Activated T-cell treated with anti-CD3 and anti-CD28 coated beads for 48 hours (primary cell): ENCODE results near the gene ZDHHC9.

ENCODE experiments used
- DNase-seq: peaks from one replicate; pipeline ENCODE4 v3.0.0-alpha.2; 2020; ENCODE audit warnings: low read depth

ZDHHC9 gene

DNA sequence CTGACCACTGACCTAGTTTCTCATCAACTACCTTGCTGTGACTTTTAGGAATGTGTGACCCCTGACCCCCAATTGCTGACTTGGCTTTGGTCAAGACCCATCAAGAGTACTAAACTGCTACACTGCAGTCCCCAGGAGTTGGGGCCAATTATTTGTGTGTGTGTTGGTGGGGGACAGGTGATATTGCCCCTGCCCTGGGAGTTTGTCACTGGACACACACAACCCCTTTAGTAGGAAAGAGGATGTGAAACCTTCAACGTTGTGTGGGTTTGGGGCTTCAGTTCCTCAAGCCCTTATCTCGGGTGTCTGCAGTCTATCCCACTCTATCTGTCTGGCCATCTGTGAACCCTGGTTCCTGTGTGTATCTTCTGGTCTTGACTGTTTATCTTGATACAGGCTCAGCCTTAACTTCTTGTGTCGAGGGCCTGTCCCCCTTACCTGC is 57.5 kb downstream of the ZDHHC9 start:
- no peak for DNase-seq

DNA sequence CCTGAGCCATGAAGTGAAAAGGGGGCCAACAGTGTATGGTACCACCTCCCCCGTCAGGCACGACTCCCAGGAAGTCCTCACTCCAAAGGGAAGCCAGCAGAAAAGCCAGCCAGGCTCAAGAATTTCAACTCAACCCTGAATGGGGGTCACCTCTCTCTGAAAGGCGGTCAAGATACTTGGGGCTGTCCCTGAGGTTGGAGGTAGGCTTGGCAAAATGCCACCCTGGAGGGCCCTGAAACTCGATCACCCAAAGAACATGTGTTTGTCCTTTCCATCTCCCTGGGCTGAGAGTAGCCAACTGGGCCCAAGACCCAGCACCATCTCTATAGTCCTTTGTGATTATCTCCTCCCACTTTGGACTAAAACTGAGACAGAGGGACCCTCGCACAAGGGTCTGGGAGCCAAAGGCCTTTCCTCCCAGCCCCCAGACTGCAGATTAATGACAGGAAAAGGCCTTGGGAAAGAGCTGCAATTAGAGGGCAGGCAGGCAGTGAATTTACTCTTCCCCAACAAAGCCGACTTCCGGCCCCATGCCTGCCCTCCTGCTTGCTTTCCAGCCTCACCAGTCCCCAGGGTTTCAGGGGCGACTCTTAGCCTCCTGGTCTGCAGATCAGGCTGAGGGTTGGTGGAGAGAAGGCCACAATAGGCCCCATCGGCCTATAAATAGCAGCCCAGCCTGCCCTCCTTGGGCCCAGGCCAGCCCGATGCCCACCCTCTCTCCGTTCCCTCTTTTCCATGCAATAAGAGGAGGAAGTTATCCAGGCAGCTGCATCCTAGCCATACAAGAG is 58.3 kb downstream of the ZDHHC9 start:
- DNase-seq = no peak

DNA sequence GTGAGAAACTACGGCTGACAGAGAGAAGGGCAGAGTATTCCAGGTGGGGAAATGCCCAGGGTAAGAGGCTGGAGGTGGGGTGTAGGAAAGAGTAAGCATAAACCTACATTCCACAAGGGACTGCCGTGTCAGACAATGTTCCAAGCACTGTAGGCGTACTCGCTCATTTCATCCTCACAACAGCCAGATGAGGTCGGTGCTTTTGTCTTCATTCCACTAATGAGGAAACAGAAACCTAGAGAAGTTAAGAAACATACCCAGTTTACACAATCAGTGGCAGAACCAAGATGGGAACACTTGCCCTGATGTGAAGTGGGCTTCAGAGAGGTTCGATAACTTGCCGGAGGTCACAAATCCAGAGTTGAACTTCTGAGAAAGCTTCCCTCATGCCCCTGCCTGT is 59.3 kb downstream of the ZDHHC9 start:
- no peak for DNase-seq

DNA sequence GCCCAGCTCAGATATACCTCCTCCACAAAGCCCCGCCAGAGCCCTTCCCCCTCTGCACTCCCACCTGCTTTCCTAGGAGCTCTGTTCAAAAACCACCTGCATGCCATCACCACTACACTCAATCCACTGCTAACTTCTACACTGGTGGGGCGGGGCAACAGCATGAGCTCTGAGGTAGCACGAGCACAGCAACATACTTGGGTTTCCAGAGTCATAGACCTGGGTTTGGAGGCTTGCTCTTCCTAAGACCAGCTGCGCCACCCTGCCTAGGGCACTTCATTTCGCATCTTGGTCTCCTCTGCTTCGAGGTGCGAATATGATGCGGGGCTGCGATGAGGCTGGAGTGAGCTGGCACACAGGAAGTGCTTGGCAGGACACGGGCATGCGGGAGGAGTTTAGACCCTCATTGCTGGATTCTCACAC is 60.4 kb downstream of the ZDHHC9 start:
- DNase-seq = no peak

DNA sequence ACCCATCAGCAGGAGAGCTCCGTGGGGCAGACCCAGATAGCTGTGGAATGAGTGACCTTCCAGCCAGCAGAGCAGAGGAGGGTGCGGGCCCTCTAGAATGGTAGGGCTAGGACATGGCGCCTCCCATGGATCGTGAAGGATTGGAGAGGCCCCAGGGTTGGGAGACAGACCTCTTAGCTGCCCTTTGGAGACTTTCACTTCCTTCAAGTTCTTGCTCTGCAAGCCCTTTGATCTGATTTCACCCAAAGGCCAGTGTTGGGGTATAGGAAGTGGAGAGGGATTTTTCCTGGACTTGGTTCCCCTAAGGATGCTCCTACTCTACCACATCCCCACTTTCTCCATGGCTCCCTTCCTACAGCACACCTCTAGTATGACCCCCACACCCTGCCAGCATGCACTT is 61.0 kb downstream of the ZDHHC9 start:
- no peak for DNase-seq

DNA sequence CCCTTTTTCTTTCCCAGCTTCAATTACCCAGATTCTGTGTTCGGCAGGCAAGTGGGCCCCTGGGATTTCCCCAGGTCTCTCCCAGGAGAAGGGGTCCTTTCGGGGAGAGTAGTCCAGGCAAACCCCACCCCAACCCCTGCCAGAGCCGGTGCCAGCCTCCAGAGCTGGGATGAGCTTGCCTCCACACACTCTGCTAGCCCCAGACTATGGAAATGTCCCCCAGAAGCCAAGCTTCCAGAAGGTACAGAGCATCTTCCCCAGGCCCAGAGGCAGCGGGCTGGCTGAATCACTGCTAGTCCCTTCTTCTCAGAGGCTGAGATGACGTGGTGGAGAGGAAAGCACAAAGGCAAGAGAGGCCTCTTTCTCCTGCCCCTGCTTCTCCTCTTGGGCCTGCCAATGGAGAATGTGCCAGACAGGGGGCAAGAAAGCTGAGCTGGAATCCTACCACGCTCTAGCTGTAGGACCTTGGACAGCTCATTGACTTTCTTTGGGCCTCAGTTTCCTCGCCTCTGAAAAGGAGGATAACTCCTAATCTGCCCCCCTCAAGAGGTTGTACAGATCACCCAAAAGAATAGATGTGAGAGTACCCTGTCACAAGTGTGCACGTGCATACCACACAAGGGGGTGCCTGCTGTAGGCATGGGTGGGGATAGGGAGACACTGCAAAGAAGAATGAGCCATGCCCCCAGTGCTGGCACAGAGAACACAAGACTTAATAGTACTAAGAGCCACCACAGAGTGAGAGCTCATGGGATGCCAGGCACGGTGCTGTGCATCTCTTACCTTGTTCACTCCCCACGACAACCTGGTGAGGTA is 61.8 kb downstream of the ZDHHC9 start:
- no peak for DNase-seq

DNA sequence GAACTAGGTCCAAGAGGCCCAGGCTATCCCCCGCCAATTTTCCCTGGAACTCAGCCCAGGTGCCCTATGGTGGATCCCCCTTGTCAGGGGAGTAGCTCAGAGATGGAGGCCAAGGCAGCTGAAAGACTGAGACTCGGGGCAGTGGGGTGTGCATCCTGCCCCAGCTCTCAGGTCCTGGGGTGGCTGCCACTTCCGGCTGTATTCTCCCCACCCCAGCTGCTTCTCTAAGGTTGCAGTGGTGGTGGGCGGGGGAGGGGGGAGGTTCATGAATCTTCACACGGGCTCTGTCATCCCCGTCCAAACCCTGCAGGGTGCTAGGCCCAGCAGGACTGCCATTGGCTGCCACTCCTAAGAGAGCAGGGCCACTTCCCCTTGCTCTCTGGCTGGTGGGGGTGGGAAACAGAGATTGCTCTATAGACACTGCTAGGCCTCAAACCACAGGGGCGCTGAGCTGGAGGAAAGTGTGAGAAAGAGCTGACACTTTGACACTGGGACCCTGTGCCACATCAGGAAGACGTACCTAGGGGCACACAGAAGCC is 62.5 kb downstream of the ZDHHC9 start:
- DNase-seq = peak; percentile 65

DNA sequence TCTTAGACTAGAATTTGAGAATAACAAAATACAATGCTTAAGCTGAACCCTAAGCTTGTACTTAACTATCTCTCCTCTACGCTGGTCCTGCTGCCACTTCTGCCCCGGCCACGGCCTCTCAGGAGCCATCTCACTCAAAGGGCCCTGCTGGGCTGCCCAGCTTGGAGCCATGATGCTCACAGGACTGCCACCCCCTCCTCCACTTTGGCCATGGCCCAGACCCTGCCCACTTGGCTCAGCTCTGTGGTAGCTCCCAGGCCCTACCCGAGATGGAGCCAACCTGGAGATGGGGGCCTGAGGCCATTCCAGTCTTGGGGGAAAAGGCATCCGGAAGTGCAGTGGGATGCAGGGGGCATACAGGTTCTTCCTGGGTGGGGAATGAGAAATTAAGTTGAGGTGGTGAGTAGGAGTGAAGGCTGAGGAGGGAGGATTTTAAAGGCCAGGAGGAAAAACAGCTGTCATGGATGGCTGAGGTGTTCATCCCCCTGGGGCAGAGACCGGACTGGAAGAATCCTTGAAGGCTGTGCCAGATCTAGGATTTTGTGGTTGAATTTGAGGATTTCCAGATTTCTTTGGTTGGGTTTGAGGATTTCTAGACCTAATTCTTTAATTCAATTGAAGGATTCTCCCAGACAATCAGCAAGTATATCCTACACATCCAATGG is 63.1 kb downstream of the ZDHHC9 start:
- no peak for DNase-seq

DNA sequence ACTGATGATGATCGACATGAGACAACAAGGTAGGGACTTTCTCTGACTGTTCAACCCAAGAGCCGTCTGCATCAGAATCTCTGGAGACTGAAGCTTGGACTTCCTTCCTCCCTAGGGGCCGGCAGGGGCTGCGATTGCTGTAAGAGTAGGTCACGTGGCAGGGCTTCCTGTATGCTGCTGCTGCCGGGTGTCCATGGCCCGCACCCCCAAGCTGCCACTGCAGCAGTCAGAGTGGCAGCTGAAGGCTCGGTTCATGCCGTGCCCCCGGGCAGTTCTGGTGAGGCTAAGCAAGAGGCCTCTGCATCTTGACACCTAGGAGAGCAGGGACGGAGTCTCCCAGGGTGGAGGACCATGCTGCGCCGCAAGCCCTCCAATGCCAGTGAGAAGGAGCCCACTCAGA is 63.9 kb downstream of the ZDHHC9 start, which contains the start of gene SASH3:
TSS of gene SASH3 (plus strand) at position 203 of the 400 bp plus-strand sequence. CDS start at position 352, 149 bp downstream.
- DNase-seq = peak; percentile 55

DNA sequence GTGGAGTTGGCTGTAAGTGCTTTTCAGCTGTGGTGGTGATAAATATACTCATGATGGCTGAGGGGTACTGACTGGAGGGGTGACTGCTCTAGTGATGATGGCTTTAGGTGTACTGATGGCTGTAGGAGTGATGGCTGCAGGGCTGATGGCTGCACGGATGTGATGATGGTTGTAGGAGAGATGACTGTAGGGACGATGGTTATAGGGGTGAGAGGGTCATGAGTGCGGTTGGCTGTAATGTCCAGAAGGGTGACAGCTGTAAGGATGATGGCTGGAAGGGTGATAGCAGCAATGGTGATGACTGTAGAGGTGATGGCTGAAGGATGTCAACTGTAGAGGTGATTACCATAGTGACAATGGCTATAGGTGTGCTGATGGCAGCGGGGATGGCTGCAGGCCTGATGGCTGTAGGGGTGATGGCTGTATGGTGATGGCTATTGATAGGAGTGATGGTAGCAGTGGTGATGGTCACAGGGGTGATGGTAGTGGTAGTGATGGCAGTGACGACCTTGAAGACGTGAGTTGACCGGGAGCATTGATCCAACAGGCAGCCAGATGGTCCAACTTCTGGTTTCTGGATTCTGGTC is 64.5 kb downstream of the ZDHHC9 start:
- no peak for DNase-seq

DNA sequence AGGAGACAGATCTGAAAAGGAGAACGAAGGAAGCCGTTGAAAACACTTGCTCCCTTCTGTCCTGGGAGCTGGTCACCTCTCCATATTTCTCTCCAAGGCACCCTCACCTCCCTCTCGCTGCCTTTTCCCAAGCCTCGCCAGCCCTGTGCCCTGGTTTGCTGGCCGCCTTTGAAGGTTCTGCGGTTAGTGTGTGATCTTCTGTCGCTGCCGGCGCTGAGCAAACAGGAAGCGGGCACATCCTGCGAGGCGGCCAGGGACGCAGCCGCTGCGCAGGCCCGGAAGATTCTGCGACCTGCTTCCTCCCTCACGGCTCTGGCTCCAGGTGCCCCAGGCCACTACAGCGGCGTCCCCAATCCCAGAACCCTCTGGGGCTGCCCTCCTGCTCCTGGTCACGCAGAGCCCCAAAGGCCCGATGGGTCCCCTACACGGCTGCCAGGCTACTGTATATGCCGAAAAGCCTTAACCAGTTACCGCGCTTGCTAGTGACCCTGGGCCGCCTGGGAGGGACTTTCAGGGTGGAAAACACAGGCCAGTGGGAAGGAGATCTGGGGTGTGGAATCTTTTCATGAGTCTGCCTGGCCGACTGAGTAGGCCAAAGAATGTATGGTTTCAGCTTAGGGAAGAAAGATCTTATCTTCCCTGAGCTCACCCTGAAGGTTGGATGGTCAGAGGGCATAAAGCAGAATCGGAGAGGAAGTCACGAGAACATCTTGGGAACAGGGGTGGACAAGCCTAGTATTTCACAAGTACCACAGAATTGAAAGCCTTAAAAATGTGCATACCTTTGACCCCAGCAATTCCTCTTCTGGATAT is 66.3 kb downstream of the ZDHHC9 start:
- peak; percentile 64 for DNase-seq

DNA sequence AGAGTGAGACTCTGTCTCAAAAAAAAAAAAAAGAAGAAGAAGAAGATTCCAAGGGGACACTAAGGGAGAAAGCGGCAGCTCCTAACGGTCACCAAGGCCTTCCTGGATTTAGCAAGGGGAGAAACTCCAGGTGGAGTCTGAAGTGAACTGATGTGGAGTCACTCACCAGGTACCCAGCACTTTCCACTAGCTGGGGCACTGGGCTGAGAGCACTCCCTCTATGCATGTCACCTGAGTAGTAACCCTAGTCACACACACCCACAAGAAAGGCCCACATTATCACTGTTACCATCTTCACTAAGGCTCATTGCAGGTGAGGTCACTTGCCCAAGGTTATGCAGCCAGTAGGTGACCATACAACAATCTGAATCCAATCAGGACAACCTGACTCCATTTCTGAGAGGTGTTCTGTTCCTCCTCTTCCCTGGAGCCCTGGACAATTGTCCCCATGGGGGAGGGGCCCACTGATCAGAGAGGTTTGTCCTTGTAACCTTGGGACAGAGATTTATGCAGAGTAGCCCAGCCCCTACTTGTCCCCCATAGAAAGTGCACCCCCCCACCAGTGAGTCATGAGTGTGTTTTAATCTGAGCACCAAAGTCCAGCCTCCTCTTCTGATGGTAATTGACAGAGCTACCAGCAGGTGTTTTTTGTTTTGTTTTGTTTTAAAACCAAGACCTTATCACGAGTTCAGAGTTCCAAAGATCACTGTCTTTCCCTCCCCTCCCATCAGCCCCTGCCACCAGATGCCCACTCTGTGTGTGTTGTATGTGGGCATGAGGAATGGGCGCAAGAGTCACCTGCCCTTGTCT is 69.8 kb downstream of the ZDHHC9 start:
- DNase-seq = no peak

DNA sequence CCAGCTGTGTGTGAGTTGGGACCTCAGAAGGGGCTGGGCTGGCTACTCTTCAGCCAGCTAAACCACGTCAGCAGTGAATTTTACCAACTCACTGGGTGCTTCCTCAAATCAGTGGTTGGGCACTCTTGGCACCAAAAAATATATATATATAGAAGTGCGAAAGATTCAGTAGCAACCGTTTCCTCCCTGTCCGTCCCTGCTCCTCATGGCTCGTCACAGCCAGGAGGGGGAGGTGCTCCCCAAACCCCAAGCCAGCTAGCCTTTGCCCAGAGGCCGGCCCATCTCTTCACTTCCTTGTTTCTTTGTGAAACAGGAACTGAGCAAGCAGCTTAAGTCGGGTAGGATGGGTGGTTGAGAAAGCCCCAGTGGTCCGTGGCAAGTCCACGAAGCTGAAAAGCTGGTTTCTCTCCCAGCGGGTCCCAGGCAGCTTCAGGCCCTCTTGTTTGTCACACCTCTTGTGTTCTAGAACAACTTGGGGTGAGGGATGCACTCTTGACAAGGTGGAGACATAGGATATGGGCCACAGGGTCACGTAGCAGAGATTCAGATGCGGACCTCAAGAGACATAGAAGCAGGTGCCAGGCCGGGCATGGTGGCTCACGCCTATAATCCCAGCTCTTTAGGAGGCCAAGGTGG is 70.8 kb downstream of the ZDHHC9 start:
- DNase-seq = no peak

DNA sequence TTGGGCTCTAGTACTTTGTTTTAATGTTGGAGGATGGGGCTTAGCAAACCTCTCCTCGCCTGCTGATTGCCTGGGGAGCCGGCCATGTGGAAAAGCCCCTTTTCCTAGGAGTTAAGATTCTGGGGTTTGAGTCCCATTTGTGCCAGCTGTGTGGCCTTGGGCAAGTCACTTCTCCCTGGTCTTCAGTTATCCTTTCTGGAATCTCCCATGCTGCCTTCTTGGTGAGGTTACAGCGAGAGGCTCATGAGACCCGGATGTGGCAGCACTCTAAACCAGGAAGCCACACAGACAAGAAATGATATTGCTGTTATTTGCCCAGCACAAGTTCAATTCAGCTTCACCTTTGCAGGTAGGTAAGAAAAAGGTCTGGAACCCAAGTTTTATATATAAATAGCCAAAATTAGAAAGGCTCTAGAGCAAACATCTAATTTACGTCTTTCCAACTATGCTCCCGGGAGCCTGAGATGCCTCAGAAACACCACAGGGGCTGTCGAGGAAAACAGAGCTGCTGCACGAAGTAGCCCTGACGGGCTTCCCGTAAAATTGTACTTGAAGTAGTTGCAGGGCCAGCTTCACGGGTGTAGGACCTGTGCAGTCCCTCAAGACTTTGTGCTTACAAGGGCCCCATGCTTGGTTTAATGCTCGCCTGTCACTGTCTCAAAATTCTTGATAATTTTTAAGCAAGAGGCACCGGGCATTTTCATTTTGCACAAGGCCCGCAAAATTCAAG is 72.3 kb downstream of the ZDHHC9 start:
- no peak for DNase-seq

DNA sequence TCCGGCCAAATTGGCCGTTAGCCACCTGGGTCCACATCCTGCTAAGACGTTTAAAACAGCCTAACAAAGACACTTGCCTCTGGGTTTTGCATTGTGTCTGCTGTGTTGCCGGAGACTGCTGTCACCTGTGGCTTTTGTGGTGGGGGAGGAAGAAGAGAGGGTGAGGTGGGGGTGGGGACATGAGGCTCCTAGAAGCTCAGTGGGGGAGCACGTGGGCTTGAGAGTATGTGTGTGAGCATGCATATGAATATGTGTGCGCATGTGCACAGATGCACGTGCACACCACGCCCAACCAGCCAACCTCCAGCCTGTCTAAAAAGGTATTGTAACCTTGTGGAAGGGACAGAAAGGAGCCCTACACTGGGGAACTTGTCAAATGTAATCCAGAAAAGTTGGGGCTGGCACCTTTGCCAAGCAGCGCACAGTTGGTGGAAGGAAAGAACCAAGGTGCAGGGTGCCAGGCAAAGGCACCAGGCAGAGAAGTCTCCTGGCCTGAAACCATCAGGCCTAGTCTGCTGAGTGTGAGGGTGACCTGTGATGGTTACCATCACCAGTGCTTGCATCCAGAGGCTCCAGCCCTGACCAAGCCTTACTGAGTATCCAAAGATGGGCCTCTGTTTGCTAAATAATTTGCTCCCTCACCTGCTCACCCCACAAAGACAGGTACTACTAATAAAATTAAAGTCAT is 74.1 kb downstream of the ZDHHC9 start:
- peak; percentile 52 for DNase-seq

DNA sequence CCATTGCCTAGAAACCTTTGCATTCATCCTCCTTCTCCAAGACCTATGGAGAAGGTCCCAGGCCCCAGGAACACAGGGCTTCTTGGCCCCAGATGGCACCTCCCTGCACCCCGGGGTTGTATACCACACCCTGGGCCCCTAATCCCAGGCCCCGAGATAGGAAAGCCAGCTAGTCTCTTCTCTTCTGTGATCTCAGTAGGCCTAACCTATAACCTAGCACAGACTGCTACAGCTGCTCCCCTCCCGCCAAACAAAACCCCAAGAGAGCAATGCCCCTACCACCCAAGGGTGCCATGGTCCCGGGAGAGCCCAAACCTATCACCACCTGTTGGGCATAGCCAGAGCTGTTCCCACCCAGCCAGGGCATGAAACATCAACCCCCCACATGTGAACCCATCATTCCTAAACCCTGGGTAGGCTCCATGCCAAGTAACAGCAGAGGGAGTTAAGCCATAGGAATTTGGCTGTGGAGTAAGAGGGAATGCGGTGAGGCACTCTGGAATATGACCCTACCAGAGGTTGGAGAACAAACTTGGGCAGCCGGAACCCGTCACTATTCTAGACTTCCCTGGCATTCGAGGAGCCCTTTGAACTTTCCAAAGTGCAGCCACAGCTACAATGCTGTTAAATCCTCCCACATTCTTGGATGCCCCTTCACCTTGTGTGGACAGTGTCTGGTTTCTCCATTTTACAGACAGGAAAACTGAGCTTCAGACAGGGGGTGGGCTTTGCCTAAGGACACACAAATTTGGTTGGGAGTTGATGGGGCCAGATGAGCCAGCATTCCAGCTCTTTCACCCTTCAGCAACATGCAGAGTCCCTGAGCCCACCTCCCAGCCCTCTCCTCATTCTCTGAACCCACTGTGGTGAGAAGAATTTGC is 74.9 kb downstream of the ZDHHC9 start:
- DNase-seq = no peak

DNA sequence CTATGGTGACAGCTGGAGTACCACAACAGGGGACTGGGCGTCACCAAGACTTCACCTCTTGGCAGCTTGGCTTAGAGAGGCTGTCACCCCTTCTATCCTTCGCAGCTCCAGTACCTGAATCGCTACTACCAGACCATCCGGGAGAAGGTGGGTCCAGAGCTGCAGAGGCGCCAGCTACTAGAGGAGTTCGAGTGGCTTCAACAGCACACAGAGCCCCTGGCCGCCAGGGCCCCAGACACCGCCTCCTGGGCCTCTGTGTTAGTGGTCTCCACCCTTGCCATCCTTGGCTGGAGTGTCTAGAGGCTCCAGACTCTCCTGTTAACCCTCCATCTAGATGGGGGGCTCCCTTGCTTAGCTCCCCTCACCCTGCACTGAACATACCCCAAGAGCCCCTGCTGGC is 75.5 kb downstream of the ZDHHC9 start:
- DNase-seq = no peak
